ENCODE data around the gene ESR1.
"Not testable (repeated sequence)": the region's sequence is repeated elsewhere in the genome, so short reads cannot be mapped to it uniquely, and the experiment has no call there.

The ESR1 gene

DNA sequence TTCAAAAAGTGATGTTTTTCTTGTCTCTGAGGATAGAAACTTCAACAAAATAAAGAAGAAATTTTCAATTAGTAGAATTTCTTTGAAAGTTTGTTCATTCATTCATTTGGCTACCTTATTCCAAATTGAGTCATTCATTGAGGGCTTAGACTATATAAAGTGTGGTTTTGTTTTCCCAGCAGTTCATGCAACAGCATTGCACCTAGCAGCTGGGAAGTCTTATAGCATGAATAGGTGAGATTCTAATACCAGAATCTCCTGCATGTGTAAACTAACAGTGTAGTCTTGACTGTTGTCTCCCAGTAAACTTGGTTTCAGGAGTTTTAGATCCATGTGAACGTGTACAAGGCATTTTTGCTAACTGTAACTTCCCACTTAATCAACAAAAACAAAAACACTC lies 7.1 kb downstream of the ESR1 start:
- DNase-seq: no peak

GRCh38 chr6:151822252-151823111 lies 15.0 kb downstream of the ESR1 start:
- no peak for DNase-seq

GRCh38 chr6:151826517-151827142 lies 19.1 kb downstream of the ESR1 start:
- no peak for DNase-seq

DNA sequence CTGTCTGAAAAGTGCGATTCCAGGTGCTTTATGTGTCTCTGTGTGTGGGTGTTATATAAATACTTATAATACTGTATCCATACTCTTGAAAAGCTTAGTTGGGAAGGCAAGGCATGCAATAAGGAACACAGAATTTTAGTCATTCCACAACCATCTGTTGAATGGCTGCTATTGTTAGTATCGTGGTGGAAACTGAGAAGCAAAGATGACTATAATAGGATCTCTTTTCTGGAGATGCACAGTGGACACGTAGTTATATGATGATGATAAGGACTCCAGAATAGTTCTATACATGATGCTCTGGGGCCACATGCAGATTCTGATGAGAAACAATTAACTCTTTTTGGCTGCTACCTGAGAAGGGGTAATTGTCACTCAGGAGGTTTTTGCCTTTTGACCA lies 25.2 kb downstream of the ESR1 start:
- no peak for DNase-seq

GRCh38 chr6:151835396-151835795 lies 27.9 kb downstream of the ESR1 start:
- DNase-seq: no peak

DNA sequence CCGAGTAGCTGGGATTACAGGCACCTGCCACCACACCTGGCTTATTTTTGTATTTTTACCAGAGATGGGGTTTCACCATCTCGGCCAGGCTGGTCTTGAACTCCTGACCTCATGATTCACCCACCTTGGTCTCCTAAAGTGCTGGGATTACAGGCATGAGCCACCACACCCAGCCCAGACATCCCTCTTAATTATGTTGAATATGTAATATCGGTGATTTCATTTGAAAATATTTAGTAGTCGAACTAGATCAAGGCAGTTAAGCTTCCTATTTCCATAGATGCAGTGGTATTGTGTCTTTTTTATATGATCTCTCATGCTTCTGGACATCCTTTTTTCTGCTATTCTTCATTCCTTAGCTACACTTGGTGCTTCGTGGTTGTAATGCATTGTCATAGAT lies 29.7 kb downstream of the ESR1 start:
- no peak for DNase-seq

DNA sequence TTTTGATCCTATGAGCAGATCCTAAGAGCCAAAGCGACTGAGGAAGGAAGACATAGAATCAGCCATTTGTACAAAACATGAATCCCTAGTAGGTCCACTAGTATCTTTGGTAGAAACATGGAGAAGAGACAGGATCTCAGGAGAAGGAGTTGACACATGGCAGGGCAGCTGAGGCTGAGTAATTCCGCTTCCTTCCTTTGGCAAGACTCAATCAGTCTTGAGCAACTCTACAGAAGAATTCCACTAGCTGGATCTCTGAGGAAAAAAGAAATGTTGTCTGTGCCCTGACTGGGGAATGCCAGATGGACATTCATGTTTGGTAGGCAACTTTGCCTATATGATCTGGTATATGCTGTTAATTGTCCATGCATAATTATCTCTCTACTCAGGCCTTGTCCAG lies 35.3 kb downstream of the ESR1 start:
- DNase-seq: no peak

GRCh38 chr6:151847064-151847463 lies 39.6 kb downstream of the ESR1 start:
- DNase-seq: peak; percentile 0

GRCh38 chr6:151850479-151851003 lies 43.1 kb downstream of the ESR1 start:
- DNase-seq: no peak

DNA sequence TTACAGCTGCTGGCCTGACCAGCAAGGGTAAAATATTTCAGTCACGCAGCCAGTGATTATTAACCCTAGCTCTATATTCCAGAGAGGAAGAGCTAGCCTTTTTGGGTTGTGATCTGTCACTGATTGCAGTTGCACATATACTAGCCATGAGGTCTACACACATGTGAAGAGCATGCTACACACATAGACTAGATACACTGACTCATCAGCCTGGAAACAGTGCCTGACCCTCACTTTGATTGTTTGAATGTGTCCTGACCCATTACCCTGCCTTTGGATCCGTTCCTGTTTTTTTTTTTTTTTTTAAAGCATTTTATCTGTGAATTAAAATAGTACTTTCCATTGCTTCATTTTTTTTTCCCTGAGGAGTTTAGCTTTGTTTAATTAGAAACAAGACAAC lies 50.8 kb downstream of the ESR1 start:
- DNase-seq: no peak

GRCh38 chr6:151862461-151862860 lies 55.0 kb downstream of the ESR1 start:
- no peak for DNase-seq

GRCh38 chr6:151867361-151867869 lies 59.9 kb downstream of the ESR1 start:
- DNase-seq: not testable (repeated sequence)

DNA sequence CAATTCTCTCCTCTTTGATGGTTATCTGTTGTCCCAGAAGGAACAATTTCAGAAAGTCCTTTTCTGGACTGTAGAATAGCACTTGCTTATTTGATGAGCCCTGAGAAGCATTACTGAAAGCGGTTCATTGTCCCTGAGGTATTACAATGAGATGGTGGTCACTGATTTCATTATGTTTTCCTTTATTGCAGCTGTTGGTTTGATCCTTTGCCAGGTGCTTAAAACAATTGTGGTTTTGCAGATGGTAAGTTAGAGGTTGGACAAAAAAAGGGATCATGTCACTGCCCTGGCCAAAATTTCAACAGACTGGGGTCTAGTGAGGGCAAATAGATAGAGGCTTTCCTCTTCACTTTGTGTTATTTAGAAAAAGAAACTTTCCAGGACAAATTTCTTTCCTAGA lies 61.9 kb downstream of the ESR1 start:
- DNase-seq: no peak

DNA sequence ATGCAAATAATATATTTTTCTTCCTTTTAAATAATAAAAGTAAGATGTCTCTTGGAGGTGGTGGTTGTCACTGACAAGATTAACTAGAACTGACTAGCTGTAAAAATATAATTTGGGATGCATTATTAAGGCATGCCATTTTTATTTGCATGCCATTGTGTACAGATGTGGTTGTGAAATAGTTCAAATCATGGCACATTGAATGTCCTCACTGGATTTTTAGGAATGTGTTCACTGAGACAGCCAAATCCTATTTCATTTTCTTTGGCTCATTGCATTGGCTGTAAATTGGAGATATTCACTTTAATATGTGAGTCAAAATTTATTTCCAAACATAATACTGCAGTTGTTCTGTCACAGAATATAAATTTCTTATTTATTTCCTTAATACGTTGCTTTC lies 62.3 kb downstream of the ESR1 start:
- DNase-seq: no peak

GRCh38 chr6:151870375-151870774 lies 62.9 kb downstream of the ESR1 start:
- DNase-seq: no peak

DNA sequence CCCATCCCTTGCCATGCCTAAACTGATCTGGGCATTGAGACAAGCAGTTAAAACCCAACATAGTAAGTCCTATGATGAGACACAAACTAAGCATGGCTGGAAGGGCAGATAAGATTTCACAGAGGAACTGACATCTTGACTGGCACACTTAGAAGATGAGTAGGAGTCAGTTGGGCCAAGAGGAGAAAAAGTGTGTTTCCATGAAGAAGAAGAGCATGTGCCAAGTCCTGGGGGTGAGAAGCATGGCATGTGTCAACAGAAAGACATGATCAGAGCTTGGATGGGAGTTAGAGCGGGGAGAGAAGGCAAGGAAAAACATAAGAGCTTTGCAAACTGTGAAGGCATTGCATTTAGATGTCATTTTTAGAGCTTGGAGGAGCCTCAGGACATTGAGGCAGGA lies 68.0 kb downstream of the ESR1 start:
- DNase-seq: no peak

- DNase-seq: no peak
These were observed 68.6 kb downstream of the ESR1 start for GRCh38 chr6:151876122-151876521.

DNA sequence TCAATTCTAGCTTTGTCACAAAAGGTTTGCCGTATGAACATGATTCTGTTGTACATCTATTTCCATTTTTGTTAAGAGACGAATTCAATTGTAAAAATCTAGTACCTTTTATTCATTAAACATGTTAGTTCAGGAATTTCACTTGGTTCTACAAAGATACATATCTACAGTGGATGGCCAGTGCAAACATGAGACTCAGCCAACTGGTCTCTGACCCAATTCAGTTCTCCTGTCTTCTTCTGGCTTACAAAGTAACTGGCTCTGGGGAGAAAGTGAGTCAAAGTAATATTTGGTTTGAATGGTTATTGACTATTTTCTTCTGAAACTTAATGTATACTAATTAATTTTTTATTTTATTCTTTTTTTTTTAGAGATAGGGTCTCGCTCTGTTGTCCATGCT lies 70.0 kb downstream of the ESR1 start:
- no peak for DNase-seq

GRCh38 chr6:151881231-151881630 lies 73.7 kb downstream of the ESR1 start:
- no peak for DNase-seq

DNA sequence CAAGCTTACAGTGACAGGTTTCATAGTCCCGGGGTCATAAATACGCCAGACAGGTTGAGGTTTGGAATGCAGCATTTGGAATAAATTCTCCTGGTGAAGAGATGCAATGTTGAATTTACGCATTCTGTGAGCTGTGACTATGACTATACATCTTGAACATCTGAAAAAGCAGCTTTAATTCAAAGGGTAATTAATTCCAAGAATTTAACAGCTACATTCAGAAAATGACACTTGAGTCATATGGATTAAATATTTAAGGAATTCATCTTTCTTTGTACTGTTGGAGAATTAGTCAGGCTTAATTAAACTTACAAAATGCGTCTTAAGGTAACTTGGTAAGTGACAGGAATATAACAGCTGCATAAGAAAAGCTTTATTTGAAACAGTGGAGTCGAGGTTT lies 74.7 kb downstream of the ESR1 start:
- no peak for DNase-seq

DNA sequence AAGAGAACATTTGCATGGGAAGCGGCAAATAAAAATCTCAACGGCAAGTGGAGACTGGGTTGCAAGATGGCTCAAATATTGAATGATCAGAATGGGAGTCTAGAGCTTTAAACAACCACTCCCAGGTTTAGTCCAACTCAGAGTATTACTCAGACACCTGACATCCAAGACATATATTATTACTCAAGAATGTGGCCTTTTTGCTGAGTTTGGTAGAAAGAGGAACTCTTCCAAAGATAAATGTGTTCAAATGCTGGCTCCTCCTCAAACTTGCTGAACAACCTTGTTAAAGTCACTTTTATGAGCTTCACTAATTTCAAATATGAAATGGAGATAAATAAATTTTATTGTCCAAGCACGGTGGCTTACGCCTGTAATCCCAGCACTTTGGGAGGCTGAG lies 77.8 kb downstream of the ESR1 start:
- no peak for DNase-seq

DNA sequence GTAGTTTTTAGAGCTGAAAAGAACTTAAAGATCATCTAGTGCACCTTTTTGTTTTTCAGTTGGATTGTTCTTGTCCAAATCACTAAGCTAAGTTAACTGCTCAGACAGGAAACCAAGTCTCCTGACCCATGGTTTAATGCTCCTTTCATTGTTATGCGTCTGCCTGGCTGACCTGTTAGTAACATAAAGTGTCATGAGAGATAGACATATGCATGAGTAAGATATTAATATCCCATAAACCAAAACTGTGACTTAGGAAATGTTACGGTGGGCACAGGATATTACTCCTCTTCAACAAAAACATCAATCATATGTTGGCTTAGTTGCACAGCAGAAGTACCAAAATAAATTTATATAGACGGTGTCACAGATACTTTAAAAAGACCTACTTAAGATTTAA lies 84.0 kb downstream of the ESR1 start:
- DNase-seq: no peak

DNA sequence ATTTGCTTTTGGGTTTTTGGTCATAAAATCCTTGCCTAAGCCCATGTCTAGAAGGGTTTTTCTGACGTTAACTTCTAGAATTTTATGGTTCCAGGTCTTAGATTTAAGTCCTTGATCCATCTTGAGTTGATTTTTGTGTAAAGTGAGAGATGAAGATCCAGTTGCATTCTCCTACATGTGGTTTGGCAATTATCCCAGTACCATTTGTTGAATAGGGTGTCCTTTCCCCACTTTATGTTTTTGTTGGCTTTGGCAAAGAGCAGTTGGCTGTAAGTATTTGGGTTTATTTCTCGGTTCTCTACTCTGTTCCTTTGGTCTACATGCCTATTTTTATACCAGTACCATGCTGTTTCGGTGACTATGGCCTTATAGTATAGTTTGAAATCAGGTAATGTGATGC lies 86.9 kb downstream of the ESR1 start:
- DNase-seq: not testable (repeated sequence)

- not testable (repeated sequence) for DNase-seq
These were observed 91.7 kb downstream of the ESR1 start for GRCh38 chr6:151899221-151899620.

Measured in amniotic stem cell (primary cell).